HepG2 (cell line): ENCODE data around the gene ADM. TPM values are rescaled to one million over a fixed set of nuclear protein-coding genes. Genes with fewer than 3 reads are reported as not detected.
A peak's percentile ranks its signal among the peaks of the same experiment; 100 is the strongest.

Experiments used
- ARNT2 ChIP-seq: sonication (generic); formaldehyde crosslinking; IDR thresholded peaks from 2 replicates; pipeline ENCODE4 v1.8.0; 2022; ENCODE audit warnings: mild to moderate bottlenecking, low read depth, missing genetic modification reagents, moderate library complexity
- CEBPB ChIP-seq: IDR thresholded peaks from 2 replicates; pipeline ENCODE4 v1.6.1; 2011; ENCODE audit warnings: low read depth, low read length, improper control_type of control experiment, borderline replicate concordance
- CHCHD3 ChIP-seq: sonication (generic); formaldehyde crosslinking; IDR thresholded peaks from 2 replicates; pipeline ENCODE4 v1.8.0; 2022; ENCODE audit warnings: mild to moderate bottlenecking, missing genetic modification reagents, moderate library complexity
- GABPB1 ChIP-seq: IDR thresholded peaks from 2 replicates; pipeline ENCODE4 v1.6.1; 2016; ENCODE audit warnings: mild to moderate bottlenecking, missing genetic modification reagents, moderate library complexity, missing compliant biosample characterization
- KAT7 ChIP-seq: IDR thresholded peaks from 2 replicates; pipeline ENCODE4 v1.6.1; 2018; ENCODE audit warnings: borderline replicate concordance, missing compliant biosample characterization
- MAFK ChIP-seq, 2 experiments: IDR thresholded peaks in 1 of 2; conservative IDR thresholded peaks in 1 of 2; 2 replicates each; pipeline ENCODE4 v1.6.1; 2011; ENCODE audit warnings: improper control_type of control experiment in 2 of 2, low read length in 2 of 2
- PITX1 ChIP-seq: sonication (generic); formaldehyde crosslinking; IDR thresholded peaks from 2 replicates; pipeline ENCODE4 v1.5.1; 2020; ENCODE audit warnings: mild to moderate bottlenecking, missing genetic modification reagents
- POLR2A ChIP-seq, 2 experiments: IDR thresholded peaks; 2 replicates each; pipeline ENCODE4 v1.6.1; 2011; ENCODE audit warnings: low read depth in 2 of 2, low read length in 2 of 2, mild to moderate bottlenecking in 1 of 2, moderate library complexity in 1 of 2; ENCODE audit not compliant: insufficient read depth in 1 of 2
- TARDBP ChIP-seq: sonication (generic); formaldehyde crosslinking; IDR thresholded peaks from 2 replicates; pipeline ENCODE4 v1.8.0; 2022; ENCODE audit warnings: mild to moderate bottlenecking, missing genetic modification reagents
- U2AF2 ChIP-seq: fragments of 200-400 bp; formaldehyde crosslinking; IDR thresholded peaks from 2 replicates; pipeline ENCODE4 v1.6.1; 2017; ENCODE audit warnings: low read depth, mild to moderate bottlenecking, low read length
- ZFP36 ChIP-seq: fragments of 150-350 bp; IDR thresholded peaks from 2 replicates; pipeline ENCODE4 v1.6.1; 2018; ENCODE audit warnings: borderline replicate concordance, low read length, low read depth; ENCODE audit not compliant: partially characterized antibody
- ZFP36L1 ChIP-seq: sonication (generic); formaldehyde crosslinking; IDR thresholded peaks from 2 replicates; pipeline ENCODE4 v1.8.0; 2022; ENCODE audit warnings: mild to moderate bottlenecking, missing genetic modification reagents, moderate library complexity
- ZNF251 ChIP-seq: sonication (generic); formaldehyde crosslinking; IDR thresholded peaks from 2 replicates; pipeline ENCODE4 v1.9.0; 2021; ENCODE audit warnings: mild to moderate bottlenecking, missing genetic modification reagents
- ZNF274 ChIP-seq: sonication (generic); formaldehyde crosslinking; IDR thresholded peaks from 2 replicates; pipeline ENCODE4 v1.5.1; 2020; ENCODE audit warnings: mild to moderate bottlenecking, missing genetic modification reagents
- ZNF292 ChIP-seq: sonication (generic); formaldehyde crosslinking; IDR thresholded peaks from 2 replicates; pipeline ENCODE4 v1.8.1; 2022; ENCODE audit warnings: mild to moderate bottlenecking, low read depth, missing genetic modification reagents, borderline replicate concordance
- ZNF350 ChIP-seq: sonication (generic); formaldehyde crosslinking; IDR thresholded peaks from 2 replicates; pipeline ENCODE4 v1.4.0; 2020; ENCODE audit warnings: mild to moderate bottlenecking, low read depth, missing genetic modification reagents, borderline replicate concordance
- ZNF619 ChIP-seq: sonication (generic); formaldehyde crosslinking; IDR thresholded peaks from 2 replicates; pipeline ENCODE4 v1.4.0; 2020; ENCODE audit warnings: mild to moderate bottlenecking, missing genetic modification reagents
- ZNF629 ChIP-seq: sonication (generic); formaldehyde crosslinking; conservative IDR thresholded peaks from 2 replicates; pipeline ENCODE4 v1.5.0; 2020; ENCODE audit warnings: missing genetic modification reagents
- ZNF720 ChIP-seq: sonication (generic); formaldehyde crosslinking; IDR thresholded peaks from 2 replicates; pipeline ENCODE4 v1.4.0; 2020; ENCODE audit warnings: missing genetic modification reagents
- polyA plus RNA-seq, 8 experiments: library from polyadenylated mRNA; depleted of rRNA in 3 of 8; stranded (reverse) in 7 of 8; unstranded in 1 of 8; fragments of >200 nt; fragmentation: Illumina TruSeq in 4 of 8; extraction: Trizol in 4 of 8; gene quantifications; 2 replicates each; pipeline versions ENCODE4 v1.2.1 to v1.2.3, GENCODE V29; 2011 to 2016; ENCODE audit warnings: low read depth in 4 of 8, missing spikeins in 1 of 8, mixed read lengths in 1 of 8; ENCODE audit not compliant: insufficient read depth in 1 of 8
- total RNA-seq, 5 experiments: library from RNA; depleted of rRNA; stranded (reverse); fragments of >200 nt; fragmentation: Illumina TruSeq; extraction: Trizol; gene quantifications; 2 replicates each; pipeline ENCODE4 v1.2.3, GENCODE V29; 2016; ENCODE audit warnings: low read depth in 1 of 5
- TF ChIP-seq, protein P1 (sequence below): sonication (generic); formaldehyde crosslinking; IDR thresholded peaks from 2 replicates; pipeline ENCODE4 v1.4.0; 2020; ENCODE audit warnings: missing genetic modification reagents
- TF ChIP-seq, protein P2 (sequence below): sonication (generic); formaldehyde crosslinking; IDR thresholded peaks from 2 replicates; pipeline ENCODE4 v1.8.1; 2023; ENCODE audit warnings: missing genetic modification reagents, inconsistent platforms, borderline replicate concordance
- TF ChIP-seq, protein P3 (sequence below): sonication (generic); formaldehyde crosslinking; IDR thresholded peaks from 2 replicates; pipeline ENCODE4 v1.8.0; 2023; ENCODE audit warnings: mild to moderate bottlenecking, missing genetic modification reagents

Gene ADM
- total and polyA plus RNA-seq, 2 of the 13 experiments (the other 11 are each of a cell fraction or from before 2014, with no cell fraction given), result 10.7 to 26.1 TPM

DNA sequence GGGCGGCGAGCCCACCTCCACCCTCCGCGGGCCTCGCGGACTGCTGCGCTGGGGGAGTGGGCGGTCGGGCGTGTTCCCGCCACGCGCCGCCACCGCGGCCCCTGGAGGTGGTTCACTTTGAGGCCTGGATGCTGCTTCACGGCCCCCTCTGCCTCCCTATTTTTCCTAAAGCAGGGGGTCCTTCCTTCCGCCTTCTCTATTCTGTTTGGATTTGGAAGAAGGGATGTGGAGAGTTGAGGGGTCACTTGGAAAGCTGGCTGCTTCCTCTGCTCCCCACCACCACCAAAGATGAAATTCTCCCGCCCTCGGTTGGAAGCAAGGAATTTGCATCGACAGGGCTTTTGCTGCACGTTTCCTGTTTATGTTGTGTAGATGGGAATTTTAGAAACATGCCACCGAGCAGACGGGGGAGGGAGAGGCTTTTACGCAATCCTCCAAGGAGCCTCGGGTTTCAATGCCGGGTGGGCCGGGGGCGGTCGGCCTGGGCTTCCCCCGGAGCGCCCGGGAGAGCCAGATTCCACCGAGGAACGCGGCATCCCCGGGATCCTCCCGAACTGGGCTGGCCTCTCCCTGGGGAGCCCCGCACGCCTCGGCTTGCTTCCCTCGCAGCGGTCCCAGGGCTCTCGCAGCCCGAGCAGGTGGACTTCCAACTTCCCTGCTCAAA, 10.5 kb upstream of the ADM start (continued):
- TF ChIP-seq, protein P1, sequence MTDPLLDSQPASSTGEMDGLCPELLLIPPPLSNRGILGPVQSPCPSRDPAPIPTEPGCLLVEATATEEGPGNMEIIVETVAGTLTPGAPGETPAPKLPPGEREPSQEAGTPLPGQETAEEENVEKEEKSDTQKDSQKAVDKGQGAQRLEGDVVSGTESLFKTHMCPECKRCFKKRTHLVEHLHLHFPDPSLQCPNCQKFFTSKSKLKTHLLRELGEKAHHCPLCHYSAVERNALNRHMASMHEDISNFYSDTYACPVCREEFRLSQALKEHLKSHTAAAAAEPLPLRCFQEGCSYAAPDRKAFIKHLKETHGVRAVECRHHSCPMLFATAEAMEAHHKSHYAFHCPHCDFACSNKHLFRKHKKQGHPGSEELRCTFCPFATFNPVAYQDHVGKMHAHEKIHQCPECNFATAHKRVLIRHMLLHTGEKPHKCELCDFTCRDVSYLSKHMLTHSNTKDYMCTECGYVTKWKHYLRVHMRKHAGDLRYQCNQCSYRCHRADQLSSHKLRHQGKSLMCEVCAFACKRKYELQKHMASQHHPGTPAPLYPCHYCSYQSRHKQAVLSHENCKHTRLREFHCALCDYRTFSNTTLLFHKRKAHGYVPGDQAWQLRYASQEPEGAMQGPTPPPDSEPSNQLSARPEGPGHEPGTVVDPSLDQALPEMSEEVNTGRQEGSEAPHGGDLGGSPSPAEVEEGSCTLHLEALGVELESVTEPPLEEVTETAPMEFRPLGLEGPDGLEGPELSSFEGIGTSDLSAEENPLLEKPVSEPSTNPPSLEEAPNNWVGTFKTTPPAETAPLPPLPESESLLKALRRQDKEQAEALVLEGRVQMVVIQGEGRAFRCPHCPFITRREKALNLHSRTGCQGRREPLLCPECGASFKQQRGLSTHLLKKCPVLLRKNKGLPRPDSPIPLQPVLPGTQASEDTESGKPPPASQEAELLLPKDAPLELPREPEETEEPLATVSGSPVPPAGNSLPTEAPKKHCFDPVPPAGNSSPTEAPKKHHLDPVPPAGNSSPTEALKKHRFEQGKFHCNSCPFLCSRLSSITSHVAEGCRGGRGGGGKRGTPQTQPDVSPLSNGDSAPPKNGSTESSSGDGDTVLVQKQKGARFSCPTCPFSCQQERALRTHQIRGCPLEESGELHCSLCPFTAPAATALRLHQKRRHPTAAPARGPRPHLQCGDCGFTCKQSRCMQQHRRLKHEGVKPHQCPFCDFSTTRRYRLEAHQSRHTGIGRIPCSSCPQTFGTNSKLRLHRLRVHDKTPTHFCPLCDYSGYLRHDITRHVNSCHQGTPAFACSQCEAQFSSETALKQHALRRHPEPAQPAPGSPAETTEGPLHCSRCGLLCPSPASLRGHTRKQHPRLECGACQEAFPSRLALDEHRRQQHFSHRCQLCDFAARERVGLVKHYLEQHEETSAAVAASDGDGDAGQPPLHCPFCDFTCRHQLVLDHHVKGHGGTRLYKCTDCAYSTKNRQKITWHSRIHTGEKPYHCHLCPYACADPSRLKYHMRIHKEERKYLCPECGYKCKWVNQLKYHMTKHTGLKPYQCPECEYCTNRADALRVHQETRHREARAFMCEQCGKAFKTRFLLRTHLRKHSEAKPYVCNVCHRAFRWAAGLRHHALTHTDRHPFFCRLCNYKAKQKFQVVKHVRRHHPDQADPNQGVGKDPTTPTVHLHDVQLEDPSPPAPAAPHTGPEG, result peak; percentile 66; the same call in 1 of the 2 replicates
- TF ChIP-seq ZNF619 (CRISPR knock-in tag), result 0 out of 2 replicates have a peak, but pooled peaks have one; percentile 60
- peak in 1 of 2 experiments; percentile 57; a peak in 2 of 4 replicates for TF ChIP-seq POLR2A (IDR thresholded peaks at IDR 0.05; ENCODE audit: insufficient read depth in 1 of 2, low read depth in 2 of 2, low read length in 2 of 2)
- no peak for TF ChIP-seq U2AF2
- no peak for TF ChIP-seq ZNF629
- TF ChIP-seq ZNF251 (CRISPR knock-in tag), result no peak
- TF ChIP-seq PITX1 (CRISPR knock-in tag), result 0 out of 2 replicates have a peak, but pooled peaks have one; percentile 30
- no peak for TF ChIP-seq ARNT2
- TF ChIP-seq MAFK (conservative IDR thresholded peaks at IDR 0.05 in 1 of 2, IDR thresholded peaks at IDR 0.05 in 1 of 2; ENCODE audit: low read length in 2 of 2), result 0 out of 4 replicates have a peak, but pooled peaks of 1 of the 2 experiments have one; percentile 20
- TF ChIP-seq, protein P2, sequence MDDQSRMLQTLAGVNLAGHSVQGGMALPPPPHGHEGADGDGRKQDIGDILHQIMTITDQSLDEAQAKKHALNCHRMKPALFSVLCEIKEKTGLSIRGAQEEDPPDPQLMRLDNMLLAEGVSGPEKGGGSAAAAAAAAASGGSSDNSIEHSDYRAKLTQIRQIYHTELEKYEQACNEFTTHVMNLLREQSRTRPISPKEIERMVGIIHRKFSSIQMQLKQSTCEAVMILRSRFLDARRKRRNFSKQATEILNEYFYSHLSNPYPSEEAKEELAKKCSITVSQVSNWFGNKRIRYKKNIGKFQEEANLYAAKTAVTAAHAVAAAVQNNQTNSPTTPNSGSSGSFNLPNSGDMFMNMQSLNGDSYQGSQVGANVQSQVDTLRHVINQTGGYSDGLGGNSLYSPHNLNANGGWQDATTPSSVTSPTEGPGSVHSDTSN (CRISPR knock-in tag), result no peak
- TF ChIP-seq ZNF350 (CRISPR knock-in tag), result peak; percentile 54; the same call in 1 of the 2 replicates
- peak; percentile 32; the same call in 1 of the 2 replicates for TF ChIP-seq KAT7
- 0 out of 2 replicates have a peak, but pooled peaks have one; percentile 29 for TF ChIP-seq ZNF274
- 0 out of 2 replicates have a peak, but pooled peaks have one; percentile 27 for TF ChIP-seq ZFP36L1 (CRISPR knock-in tag)
- TF ChIP-seq ZFP36, result no peak
- TF ChIP-seq GABPB1, result peak; percentile 50; the same call in 1 of the 2 replicates
- TF ChIP-seq TARDBP (CRISPR knock-in tag), result no peak
- TF ChIP-seq, protein P3, sequence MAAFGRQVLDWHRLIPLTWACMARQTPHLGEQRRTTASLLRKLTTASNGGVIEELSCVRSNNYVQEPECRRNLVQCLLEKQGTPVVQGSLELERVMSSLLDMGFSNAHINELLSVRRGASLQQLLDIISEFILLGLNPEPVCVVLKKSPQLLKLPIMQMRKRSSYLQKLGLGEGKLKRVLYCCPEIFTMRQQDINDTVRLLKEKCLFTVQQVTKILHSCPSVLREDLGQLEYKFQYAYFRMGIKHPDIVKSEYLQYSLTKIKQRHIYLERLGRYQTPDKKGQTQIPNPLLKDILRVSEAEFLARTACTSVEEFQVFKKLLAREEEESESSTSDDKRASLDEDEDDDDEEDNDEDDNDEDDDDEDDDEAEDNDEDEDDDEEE (CRISPR knock-in tag), result no peak
- TF ChIP-seq CEBPB, result peak; percentile 60; the same call in 1 of the 2 replicates
- no peak for TF ChIP-seq ZNF720
- peak; percentile 61; the same call in 1 of the 2 replicates for TF ChIP-seq ZNF292 (CRISPR knock-in tag)
- 0 out of 2 replicates have a peak, but pooled peaks have one; percentile 45 for TF ChIP-seq CHCHD3 (CRISPR knock-in tag)
